HUES64 (cell line): Measurements from ENCODE around the gene MYO18A. TPM values are rescaled to one million over a fixed set of nuclear protein-coding genes. Genes with fewer than 3 reads are reported as not detected.
"Not testable (repeated sequence)": the region's sequence is repeated elsewhere in the genome, so short reads cannot be mapped to it uniquely, and the experiment has no call there.

ENCODE experiments used
- H3K27ac ChIP-seq: 2 replicates; pipeline ENCODE4 v1.7.0; 2013; ENCODE audit warnings: low read depth, low read length, inconsistent platforms
- H3K27me3 ChIP-seq: 2 replicates; pipeline ENCODE4 v1.6.1; 2013; ENCODE audit warnings: mild to moderate bottlenecking, low read length; ENCODE audit not compliant: insufficient read depth
- H3K36me3 ChIP-seq: 2 replicates; pipeline ENCODE4 v1.6.1; 2013; ENCODE audit warnings: mild to moderate bottlenecking, low read length; ENCODE audit not compliant: insufficient read depth
- H3K4me1 ChIP-seq: 2 replicates; pipeline ENCODE4 v1.6.1; 2013; ENCODE audit warnings: mild to moderate bottlenecking, low read length, moderate library complexity; ENCODE audit not compliant: insufficient read depth
- H3K4me3 ChIP-seq: 2 replicates; pipeline ENCODE4 v1.5.1; 2013; ENCODE audit warnings: mild to moderate bottlenecking, low read length, moderate library complexity
- H3K9ac ChIP-seq: 2 replicates; pipeline ENCODE4 v1.6.1; 2013; ENCODE audit warnings: mild to moderate bottlenecking, low read depth, low read length
- H3K9me3 ChIP-seq: 2 replicates; pipeline ENCODE4 v1.6.1; 2013; ENCODE audit warnings: low read depth, low read length; ENCODE audit not compliant: insufficient read depth
- WGBS: fragments of 150-250, 120-280 bp; methylation state at CpG from one replicate; pipeline ENCODE4 v1.1.7; 2013; ENCODE audit warnings: missing lambda C conversion rate; 5-methylcytosine and 5-hydroxymethylcytosine counted together
- polyA plus RNA-seq, 2 experiments: library from polyadenylated mRNA; stranded (reverse); fragments of 50-300 nt; gene quantifications; one replicate each; pipeline ENCODE4 v1.2.3, GENCODE V29; 2013

The MYO18A gene
- polyA plus RNA-seq (2013, experiment 1 of 2), result 12.7 TPM
- polyA plus RNA-seq (2013, experiment 2 of 2), result 16.9 TPM

DNA sequence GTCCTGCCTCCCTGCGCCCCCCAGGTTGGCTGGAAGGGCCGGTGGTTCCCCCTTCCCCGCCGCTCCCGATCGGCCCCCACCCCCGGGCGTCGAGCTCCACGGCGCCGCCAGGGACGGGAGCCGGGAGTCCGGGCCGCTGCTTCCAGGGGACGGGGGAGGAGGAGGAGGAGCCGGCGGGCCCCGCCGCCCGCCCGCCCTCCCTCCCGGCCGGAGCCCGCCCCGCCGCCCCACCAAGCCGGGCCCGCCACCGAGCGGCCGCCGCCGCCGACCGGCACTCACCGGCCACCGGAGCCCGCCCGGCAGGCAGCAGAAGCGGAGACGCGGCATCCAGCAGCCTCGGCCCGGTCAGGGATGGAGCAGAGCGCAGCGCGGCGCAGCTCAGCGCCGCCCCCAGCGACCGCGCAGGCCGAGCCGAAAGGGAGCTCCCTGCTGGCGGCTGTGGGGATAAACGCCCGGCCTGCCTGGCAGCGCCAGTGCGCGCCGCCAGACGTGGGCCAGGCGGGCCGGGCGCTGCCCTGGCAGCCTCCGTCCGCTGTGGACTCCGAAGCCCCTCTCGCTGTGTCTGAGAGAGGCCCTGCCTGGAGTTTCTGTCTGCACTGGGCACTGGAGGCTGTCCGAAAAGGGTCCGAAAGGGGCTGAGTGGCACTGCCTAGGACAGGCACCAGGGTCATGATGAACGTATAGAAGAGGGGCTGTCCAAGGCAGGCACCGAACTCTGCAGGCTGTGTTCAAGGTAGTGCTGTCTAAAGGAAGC, at the start of gene MYO18A:
Gene MYO18A, minus strand, starts transcription at position 365 of the 754 bp plus-strand sequence. CDS start 13,458 bp downstream, outside the sequence.
- Histone ChIP-seq H3K27me3 (peaks cover 15% of the 10 kb centered on the region), H3K36me3 (no peaks in the 10 kb centered on the region), H3K27ac (no peak within 1 kb of the TSS; the same call in 1 of the 2 replicates), H3K4me1 (peaks cover 25% of the 10 kb centered on the region), H3K9me3 (no peaks in the 10 kb centered on the region; the same call in 1 of the 2 replicates), H3K4me3 (peak within 1 kb of the TSS; percentile 66), H3K9ac (0 out of 2 replicates have a peak within 1 kb of the TSS, but pooled peaks have one; percentile 46)
- 2% methylated on average over 70 of the region's 76 CpGs for WGBS

- Histone ChIP-seq H3K4me3 (no peak overlapping the region), H3K9ac (no peak overlapping the region), H3K36me3 (no peaks in the 10 kb centered on the region), H3K27me3 (no peaks in the 10 kb centered on the region), H3K9me3 (no peaks in the 10 kb centered on the region), H3K4me1 (no peaks in the 10 kb centered on the region), H3K27ac (no peak overlapping the region)
These were observed 45.2 kb upstream of the MYO18A start for GRCh38 chr17:29225396-29225795.

- not testable (repeated sequence) for H3K36me3 ChIP-seq, H3K27ac ChIP-seq, H3K27me3 ChIP-seq, H3K9me3 ChIP-seq, H3K9ac ChIP-seq, H3K4me1 ChIP-seq, H3K4me3 ChIP-seq
- 96% methylated on average over 9 of the region's 11 CpGs for whole genome bisulfite sequencing
These were observed 41.1 kb upstream of the MYO18A start for GRCh38 chr17:29221338-29221737.

DNA sequence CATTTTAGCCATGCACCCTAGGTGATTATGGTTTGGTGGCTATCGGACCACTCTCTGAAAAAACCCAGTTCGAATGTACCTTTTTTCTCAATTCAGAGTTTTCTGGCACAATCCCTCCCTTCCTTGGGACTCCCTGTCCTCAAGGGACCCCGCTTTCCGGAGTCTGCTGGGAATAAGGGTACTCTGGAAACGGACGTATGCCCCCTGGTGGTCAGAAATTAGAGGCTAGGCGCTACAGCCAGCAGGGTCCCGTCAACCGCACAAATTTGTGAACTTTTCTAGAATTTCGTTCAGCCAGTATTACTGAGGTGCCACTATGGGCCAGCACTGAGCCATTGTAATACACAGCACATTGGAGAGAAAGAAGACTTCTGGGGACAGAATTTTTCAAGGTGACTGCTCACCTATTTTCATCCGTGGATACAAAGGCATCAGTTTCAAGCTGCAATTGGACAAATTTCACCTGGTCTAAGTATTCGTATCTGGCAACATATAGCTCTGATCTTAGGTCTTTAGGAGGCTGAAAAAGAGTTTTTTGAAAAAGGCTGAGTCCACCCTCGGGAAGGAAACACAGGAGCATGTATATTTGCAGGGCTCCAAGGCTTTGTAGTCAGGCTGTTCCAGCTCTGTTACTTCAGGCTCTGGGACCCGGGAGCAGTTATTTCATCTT, 39.3 kb upstream of the MYO18A start:
- no peaks in the 10 kb centered on the region for H3K36me3 ChIP-seq
- H3K4me3 ChIP-seq, result no peak overlapping the region
- H3K27ac ChIP-seq, result no peak overlapping the region
- H3K9me3 ChIP-seq, result no peaks in the 10 kb centered on the region
- no peaks in the 10 kb centered on the region for H3K27me3 ChIP-seq
- H3K9ac ChIP-seq, result no peak overlapping the region
- peaks cover 3% of the 10 kb centered on the region; the same call in 1 of the 2 replicates for H3K4me1 ChIP-seq
- 28% methylated on average over 14 of the region's 14 CpGs for WGBS

DNA sequence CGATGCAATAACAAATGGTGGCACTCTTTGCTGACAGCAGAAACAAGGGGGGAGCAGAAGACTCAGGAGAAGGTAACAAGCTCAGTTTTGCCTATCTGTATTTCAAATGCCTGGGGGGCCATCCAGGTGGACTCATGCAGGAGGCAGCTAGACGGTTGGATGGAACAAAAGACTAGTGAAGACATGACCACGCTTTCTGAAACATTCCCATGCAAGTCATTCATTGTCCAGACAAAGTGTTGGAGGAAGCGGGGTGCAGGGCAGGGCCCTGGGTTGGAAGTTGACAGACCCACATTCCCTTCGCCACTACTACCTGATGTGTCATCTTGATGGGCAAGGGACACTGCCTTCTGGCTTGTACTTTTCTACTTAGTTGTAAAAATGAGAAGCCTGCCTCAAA, 36.7 kb upstream of the MYO18A start:
- Histone ChIP-seq H3K27me3 (no peaks in the 10 kb centered on the region), H3K4me3 (no peak overlapping the region), H3K36me3 (no peaks in the 10 kb centered on the region), H3K27ac (no peak overlapping the region), H3K4me1 (peaks cover 3% of the 10 kb centered on the region; the same call in 1 of the 2 replicates), H3K9ac (no peak overlapping the region), H3K9me3 (no peaks in the 10 kb centered on the region)
- WGBS, result 87% methylated on average over 5 of the region's 5 CpGs

DNA sequence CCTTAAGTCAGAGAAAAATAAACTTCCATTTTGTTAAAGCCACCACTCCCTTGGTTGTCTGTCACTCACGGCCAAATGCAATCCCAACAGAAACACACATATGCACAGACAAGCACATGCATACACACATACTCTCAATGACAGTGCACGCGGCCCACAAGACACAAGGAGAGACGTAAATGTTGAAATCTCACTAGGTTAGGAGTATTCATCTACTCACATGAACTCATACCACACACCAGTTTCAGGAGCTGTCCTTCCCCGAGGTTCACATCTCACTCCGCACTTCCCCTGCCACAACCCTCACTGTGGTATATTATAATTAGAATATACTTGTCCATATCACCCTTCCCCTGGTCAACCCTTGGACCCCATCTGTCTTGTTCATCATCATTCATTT, 36.0 kb upstream of the MYO18A start:
- 94% methylated on average over 4 of the region's 6 CpGs for WGBS
- no peak overlapping the region for H3K9ac ChIP-seq
- H3K27me3 ChIP-seq, result no peaks in the 10 kb centered on the region
- no peaks in the 10 kb centered on the region for H3K36me3 ChIP-seq
- no peaks in the 10 kb centered on the region for H3K9me3 ChIP-seq
- no peak overlapping the region for H3K4me3 ChIP-seq
- H3K27ac ChIP-seq, result no peak overlapping the region
- peaks cover 3% of the 10 kb centered on the region; the same call in 1 of the 2 replicates for H3K4me1 ChIP-seq

DNA sequence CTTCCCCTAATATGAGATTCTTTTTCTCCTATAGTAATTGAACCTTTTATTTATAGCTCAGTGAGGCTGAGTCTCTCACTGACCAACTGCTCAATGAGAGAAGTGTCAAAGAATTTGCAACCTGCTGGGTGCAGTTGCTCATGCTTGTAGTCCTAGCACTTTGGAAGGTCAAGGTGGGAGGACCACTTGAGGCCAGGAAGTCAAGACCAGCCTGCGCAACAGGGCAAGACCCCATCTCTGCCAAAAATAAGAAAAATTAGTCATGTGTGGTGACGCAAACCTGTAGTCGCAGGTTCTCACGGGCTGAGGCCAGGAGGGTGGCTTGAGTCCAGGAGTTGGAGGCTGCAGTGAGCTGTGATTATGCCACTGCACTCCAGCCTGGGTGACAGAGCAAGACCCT, 35.5 kb upstream of the MYO18A start:
- peaks cover 3% of the 10 kb centered on the region; the same call in 1 of the 2 replicates for H3K4me1 ChIP-seq
- WGBS, result 95% methylated on average over 4 of the region's 4 CpGs
- H3K4me3 ChIP-seq, result no peak overlapping the region
- H3K27me3 ChIP-seq, result no peaks in the 10 kb centered on the region
- H3K27ac ChIP-seq, result no peak overlapping the region
- H3K9ac ChIP-seq, result no peak overlapping the region
- no peaks in the 10 kb centered on the region for H3K9me3 ChIP-seq
- H3K36me3 ChIP-seq, result no peaks in the 10 kb centered on the region

- H3K4me3 ChIP-seq, result no peak overlapping the region
- no peaks in the 10 kb centered on the region for H3K36me3 ChIP-seq
- no peaks in the 10 kb centered on the region for H3K9me3 ChIP-seq
- H3K27me3 ChIP-seq, result no peaks in the 10 kb centered on the region
- peaks cover 3% of the 10 kb centered on the region; the same call in 1 of the 2 replicates for H3K4me1 ChIP-seq
- no peak overlapping the region for H3K27ac ChIP-seq
- WGBS, result 90% methylated on average over 10 of the region's 10 CpGs
- H3K9ac ChIP-seq, result no peak overlapping the region
These were observed 35.0 kb upstream of the MYO18A start for GRCh38 chr17:29215174-29215573.

DNA sequence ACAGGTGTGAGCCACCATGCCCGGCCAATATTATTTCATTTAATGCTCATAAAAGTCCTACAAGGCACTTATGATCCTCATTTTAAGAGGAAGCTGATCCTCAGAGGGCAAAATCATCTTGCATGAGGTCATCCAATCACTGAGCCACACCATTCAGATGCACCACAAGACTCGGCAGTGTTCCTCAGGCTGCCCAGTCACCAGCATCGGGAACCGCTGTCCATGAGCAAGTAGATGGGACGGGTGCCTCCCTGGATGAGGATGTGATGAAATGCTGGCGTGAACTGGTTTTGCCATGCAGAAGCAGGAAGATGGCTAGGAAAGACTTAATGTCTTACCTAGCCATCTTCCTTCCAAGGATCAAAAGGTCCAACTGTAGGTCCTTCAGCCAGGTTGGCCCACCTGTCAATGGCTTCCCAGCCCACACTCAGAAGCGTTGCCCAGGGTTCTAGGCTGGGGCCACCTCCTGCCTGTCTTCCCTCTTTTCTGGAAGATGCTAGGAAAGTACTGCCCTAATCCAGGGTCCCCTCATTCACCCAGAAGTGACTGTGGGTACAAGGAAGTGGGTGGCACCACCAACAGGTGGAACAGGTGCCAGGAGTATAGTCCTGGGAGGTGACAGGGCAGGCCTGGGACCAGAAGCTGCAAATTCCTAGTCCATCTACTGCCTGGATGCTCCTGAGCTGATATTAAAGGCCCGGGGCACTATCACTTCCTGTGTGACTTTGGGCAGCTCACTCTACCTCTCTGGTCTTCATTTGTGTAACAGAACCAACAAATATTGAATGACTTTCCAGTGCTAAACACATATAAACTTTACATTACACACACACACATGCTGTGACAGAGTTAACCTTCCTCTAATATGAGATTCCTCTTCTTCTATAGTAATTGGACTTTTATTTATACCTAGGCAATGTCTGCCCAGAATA, 34.3 kb upstream of the MYO18A start:
- WGBS, result 92% methylated on average over 8 of the region's 8 CpGs
- H3K27ac ChIP-seq, result no peak overlapping the region
- no peak overlapping the region for H3K9ac ChIP-seq
- peaks cover 3% of the 10 kb centered on the region; the same call in 1 of the 2 replicates for H3K4me1 ChIP-seq
- H3K9me3 ChIP-seq, result no peaks in the 10 kb centered on the region
- H3K36me3 ChIP-seq, result no peaks in the 10 kb centered on the region
- no peak overlapping the region for H3K4me3 ChIP-seq
- H3K27me3 ChIP-seq, result no peaks in the 10 kb centered on the region

- H3K36me3 ChIP-seq, result no peaks in the 10 kb centered on the region
- H3K9me3 ChIP-seq, result no peaks in the 10 kb centered on the region
- H3K4me1 ChIP-seq, result peaks cover 5% of the 10 kb centered on the region
- H3K9ac ChIP-seq, result no peak overlapping the region
- H3K27me3 ChIP-seq, result no peaks in the 10 kb centered on the region
- H3K27ac ChIP-seq, result no peak overlapping the region
- 94% methylated on average over 5 of the region's 5 CpGs for WGBS
- no peak overlapping the region for H3K4me3 ChIP-seq
These were observed 32.5 kb upstream of the MYO18A start for GRCh38 chr17:29212681-29213121.
